Germinal center (tissue), 1 donor: ENCODE data around the gene CDX2.

Experiments used
- DNase-seq: peaks from one replicate; pipeline ENCODE4 v3.0.0; 2012; ENCODE audit warnings: mixed read lengths, low spot score

CDX2 gene

GRCh38 chr13:27917121-27917947 is 51.8 kb downstream of the CDX2 start:
- no peak for DNase-seq

DNA sequence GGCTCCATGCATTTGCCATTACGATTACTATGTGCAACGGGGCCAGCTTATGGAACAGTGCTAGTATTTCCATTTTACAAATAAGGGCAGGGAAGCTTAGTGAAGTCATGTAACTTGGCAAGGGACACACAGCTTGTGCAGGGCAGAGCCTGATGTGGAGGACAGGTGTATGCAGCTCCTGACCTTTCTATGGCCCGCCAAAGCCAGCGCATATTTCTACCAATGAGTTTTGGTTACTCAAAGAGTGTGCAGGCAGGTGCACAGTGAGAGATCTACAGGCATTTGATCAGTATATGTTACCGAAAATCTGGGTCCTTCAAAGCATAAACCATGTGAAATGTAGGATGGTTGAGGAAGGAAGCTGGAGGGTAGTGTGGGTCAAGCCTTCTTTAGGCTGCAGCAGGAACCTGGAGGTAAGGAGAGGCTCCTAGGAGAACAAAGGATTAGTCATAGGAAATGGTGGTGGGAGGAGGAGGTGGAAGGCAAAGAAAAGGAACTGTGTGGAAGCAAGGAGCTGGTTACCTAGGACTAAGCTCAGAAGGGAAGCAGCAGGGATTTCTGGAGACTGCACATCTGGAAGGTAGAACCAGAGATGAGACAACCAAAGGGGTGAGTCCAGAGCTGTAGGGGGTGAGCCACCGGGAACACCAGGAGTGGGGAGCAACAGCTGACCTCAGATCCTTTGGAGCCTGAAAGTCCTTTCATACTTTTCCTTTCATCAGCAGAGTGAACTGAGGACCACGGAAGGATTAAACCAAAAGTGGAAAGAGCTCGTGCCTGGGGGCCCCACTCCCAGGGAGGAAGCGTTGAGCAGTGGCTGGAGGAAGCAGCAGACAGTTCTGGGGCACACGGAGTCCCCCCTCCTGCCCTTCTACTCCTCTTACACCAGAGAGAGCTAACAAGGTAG is 53.6 kb downstream of the CDX2 start:
- DNase-seq: no peak

- DNase-seq: no peak
Measured at GRCh38 chr13:27913160-27913559, 56.0 kb downstream of the CDX2 start.

GRCh38 chr13:27911521-27911920 is 57.6 kb downstream of the CDX2 start:
- no peak for DNase-seq
